ENCODE measurements around the gene IL17REL.
"Not testable (repeated sequence)": the region's sequence is repeated elsewhere in the genome, so short reads cannot be mapped to it uniquely, and the experiment has no call there.

The IL17REL gene

DNA sequence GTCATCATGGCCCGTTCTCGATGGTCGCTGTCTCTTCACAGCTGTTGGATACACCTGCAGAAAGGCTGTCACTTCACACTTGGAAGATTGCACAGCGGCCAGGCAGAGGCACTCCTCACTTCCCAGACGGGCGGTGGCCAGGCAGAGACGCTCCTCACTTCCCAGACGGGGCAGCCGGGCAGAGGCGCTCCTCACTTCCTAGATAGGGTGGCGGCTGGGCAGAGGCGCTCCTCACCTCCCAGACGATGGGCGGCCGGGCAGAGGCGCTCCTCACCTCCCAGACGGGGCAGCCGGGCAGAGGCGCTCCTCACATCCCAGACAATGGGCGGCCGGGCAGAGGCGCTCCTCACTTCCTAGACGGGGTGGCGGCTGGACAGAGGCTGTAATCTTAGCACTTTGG, 22.7 kb downstream of the IL17REL start:
- DNase-seq (ENCODE audit: low spot score), result not testable (repeated sequence)

GRCh38 chr22:49986325-49986724, 26.2 kb downstream of the IL17REL start:
- no peak for DNase-seq (ENCODE audit: low spot score)

DNA sequence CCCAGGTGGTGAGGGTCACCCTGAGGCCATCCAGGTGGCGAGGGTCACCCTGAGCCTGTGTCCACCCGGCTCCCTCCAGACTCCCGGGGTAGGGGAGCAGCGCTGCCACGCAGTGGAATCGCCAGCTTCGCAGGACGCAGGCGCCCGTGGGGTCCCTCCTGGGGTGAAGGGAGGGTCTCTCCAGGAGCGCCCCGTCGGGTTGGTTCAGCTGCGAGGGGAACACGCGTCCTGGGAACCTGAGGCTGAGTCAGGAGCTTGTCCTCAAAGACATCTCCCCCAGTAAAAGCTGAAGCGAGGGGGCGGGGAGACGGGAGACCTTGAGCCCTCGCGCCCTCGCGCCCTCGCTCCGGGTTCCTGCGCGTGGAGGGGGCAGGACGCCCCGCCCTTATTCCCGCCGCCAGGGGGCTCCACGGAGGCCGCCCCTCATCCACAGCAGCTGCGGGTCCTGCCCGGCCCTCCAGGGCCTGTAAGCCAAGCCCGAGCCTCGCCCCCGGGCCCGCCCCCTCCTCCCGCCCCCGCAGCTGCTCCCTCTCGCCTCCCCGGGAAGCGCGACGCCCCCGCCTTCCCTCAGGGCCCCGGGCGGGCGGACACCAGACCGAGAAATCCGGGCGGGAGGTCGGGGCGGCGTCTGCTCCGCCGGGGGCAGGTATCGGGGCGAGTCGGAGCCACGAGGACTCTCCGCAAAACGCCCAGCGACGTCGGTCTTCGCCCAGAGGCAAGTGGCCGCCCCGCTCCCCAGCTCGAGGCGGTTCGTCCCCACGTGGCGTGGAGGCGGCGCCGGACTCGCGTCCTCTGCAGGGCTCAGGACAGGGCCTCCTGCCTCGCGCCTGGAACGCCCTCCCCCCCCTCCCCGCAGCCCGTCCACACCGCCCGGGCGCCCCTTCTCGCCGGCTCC, 29.2 kb downstream of the IL17REL start:
- DNase-seq (ENCODE audit: low spot score), result no peak

DNA sequence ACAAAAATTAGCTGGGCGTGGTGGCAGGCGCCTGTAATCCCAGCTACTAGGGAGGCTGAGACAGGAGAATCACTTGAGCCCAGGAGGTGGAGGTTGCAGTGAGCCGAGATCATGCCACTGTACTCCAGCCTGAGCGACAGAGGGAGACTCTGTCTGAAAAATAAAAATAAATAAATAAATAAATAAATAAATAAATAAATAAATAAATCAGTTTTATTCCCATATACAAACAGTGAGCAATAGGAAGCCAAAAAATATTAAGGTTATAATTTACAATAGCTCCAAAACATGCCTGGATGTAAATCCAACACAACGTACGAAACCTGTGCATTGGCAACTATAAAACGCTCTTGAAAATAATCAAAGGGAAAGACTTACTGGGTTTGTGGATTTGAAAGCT, 30.8 kb downstream of the IL17REL start:
- DNase-seq (ENCODE audit: low spot score), result not testable (repeated sequence)

- peak; percentile 49 for DNase-seq (ENCODE audit: low spot score)
These were observed 32.8 kb downstream of the IL17REL start for GRCh38 chr22:49979587-49980264.

- no peak for DNase-seq (ENCODE audit: low spot score)
These were observed 35.0 kb downstream of the IL17REL start for GRCh38 chr22:49977578-49977977.

DNA sequence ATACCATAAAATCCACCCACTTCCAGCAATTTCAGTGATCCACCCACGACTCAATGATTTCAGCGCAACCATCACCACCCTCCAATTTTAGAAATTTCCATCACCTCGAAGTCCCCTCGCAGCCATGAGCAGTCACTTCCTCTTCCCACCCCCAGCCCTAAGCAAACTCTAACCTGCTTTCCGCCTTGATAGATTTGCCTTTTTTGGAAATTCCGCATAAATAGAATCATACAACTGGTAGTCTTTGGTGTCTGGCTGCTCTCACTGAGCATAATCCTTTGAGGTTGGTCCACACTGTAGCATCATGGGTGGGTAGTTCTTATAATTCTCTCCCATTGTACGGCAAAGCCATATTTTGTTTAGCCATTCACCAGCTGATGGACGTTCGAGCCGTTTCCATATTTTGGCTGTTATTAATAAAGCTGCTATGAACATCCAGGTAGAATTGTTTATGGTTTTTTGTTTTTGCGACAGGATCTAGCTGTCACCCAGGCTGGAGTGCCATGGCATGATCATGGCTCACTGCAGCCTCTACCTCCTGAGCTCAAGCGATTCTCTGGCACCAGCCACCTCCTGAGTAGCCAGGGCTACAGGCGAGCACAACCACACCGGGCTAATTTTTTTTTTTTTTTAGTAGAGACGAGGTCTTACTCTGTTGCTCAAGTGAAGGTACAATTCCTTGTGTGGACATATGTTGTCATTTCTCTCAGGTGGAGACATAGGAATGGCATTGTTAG, 36.0 kb downstream of the IL17REL start:
- DNase-seq (ENCODE audit: low spot score), result no peak

GRCh38 chr22:49975543-49976389, 36.8 kb downstream of the IL17REL start:
- no peak for DNase-seq (ENCODE audit: low spot score)

DNA sequence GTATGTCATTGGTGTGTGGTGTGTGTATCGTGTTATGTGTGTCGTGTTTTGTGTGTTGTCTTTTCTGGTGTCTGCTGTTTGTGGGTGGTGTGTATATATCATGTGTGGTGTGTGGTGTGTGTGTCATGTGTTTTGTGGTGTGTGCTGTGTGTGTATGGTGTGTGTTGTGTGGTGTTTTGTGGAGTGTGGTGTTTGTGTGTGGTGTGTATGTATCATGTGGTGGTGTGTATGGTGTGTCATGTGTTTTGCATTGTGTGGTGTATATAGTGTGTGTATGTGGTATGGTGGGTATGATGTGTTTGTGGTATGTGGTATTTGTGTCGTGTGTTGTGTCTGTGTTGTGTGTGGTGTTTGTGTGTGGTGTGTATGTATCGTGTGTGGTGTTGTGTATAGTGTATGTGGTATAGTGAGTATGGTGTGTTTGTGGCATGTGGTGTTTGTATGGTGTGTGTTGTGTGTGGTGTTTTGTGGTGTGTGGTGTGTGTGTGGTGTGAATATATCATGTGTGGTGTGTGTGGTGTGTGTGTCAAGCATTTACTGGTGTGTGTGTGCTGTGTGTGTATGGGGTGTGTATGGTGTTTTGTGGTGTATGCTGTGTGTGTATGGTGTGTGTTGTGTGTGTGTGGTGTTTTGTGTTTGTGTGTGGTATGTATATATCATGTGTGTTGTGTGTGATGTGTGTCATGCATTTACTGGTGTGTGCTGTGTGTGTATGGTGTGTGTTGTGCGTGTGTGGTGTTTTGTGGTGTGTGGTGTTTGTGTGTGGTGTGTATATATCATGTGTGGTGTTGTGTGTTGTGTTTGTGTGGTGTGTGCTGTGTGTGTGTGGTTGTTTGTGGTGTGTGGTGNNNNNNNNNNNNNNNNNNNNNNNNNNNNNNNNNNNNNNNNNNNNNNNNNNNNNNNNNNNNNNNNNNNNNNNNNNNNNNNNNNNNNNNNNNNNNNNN, 39.3 kb downstream of the IL17REL start:
- no peak for DNase-seq (ENCODE audit: low spot score)

GRCh38 chr22:49972163-49973017, 40.2 kb downstream of the IL17REL start:
- no peak for DNase-seq (ENCODE audit: low spot score)

DNA sequence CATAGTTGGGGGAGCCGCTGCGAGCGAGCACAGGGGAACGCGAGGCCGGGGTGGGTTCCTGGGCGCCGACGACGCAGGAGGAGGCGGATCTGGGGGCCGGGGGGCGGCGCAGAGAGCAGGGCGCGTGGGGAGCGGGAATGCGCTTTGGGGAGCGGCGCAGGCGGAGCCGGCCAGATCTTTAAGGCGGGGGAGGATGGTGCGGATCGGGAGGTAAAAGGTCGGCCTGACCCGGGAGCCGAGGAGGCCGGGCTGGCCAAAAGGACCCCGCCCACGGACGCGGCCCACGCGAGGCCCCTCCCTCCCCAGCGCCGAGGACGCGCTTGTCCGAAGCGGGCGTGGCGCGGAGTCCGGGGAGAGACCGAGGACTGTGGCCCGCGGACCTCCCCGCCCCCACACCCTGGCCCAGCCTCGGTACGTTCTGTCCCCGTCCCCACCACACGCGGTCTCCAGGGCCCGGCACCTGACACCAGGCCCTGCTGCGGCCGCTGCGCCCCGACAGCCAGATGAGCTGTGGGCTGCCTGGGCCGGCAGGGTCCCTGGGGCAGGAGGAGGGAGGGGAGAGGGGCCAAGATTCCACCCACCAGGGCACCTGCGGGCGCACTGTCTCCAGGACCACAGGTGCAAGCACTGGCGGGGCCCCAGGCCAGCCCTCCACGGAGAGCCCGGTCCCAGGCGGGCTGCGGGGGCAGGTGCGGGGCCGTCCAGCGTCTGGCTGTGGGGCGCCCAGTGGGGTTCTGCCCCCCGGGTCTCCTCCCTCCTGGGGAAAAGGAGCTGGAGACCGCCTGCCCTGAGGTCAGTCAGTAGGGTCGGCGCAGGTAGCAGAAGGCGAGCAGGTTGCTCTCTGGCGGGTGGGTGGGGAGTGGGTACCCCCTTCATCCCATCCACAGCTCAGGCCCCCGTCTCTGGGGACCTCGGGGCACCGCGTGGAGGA, 41.1 kb downstream of the IL17REL start:
- DNase-seq (ENCODE audit: low spot score), result peak; percentile 41

- DNase-seq (ENCODE audit: low spot score), result peak; percentile 98
These were observed 41.9 kb downstream of the IL17REL start for GRCh38 chr22:49970528-49971231.

- no peak for DNase-seq (ENCODE audit: low spot score)
These were observed 42.6 kb downstream of the IL17REL start for GRCh38 chr22:49969751-49970527.

DNA sequence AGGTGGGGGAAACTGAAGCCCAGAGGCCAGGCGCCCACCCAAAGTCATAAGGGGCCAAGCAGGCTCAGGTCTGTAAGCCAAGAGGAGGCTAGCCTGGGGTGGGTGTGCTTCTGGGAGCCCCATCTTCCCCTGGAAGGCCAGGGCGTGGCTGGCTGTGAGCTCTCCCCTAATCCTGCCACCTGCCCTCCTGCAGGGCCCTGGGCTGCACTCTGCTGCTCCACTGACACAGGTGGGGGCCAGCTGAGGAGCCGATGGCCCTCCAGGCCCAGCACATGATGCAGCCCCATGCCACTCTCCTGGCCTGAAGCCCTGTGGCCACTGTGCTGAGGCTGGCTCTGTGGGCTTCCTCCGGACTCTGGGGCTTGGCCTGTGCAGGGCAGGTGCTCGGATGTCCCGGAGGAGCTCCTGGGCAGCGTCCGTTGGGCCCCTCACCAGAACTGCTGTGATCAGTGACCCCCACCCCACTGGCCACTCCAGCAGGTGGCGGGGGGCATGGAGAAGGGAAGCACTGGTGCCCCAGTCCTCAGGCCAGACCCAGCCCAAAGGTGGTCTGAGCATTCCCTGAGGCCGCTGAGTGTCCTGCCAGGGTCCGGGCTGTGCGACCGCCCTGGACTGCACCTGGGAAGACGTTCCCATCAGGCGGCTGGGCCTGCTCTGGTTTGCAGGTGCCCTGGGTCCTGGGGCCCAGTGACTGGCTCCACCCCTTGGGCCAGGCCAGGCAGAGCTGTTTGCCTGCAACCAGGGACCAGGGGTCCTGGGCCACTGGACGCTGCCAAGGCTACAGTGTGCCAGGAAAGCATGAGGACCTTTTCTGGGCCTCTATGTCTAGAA, 43.5 kb downstream of the IL17REL start:
- no peak for DNase-seq (ENCODE audit: low spot score)

DNA sequence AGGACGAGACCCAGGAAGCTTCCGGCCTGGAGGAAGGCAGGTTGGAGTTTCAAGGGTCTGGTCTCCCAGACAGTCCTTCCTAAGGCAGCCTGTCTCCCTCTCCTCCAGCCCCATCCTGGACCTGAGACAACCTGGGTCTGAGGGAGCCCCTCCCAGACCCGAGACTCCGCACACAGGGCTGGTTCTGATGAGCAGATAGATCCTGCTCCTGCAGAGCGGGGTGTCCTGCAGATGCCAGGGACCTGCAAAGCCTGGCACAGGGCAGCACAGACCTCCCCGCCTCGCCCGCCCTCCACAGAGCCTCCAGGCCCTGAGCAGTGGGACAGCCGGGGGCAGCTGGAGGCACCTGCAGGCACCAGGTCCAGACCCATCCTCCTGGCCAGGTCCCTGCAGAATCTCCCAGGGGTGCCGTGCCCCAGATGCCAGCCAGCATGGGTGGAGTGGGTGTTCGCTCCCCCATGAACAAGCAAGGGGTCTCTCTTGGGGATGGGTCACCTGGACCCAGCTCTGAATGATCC, 44.2 kb downstream of the IL17REL start:
- no peak for DNase-seq (ENCODE audit: low spot score)

GRCh38 chr22:49967706-49968208, 44.8 kb downstream of the IL17REL start:
- no peak for DNase-seq (ENCODE audit: low spot score)

Measured in kidney tubule cell (primary cell).